ENCODE data around the gene PLPP7. TPM values are rescaled to one million over a fixed set of nuclear protein-coding genes. Genes with fewer than 3 reads are reported as not detected.
"Not testable (repeated sequence)": the region's sequence is repeated elsewhere in the genome, so short reads cannot be mapped to it uniquely, and the experiment has no call there.

PLPP7 gene
- total and polyA plus RNA-seq, 2 donors from 2014 or later: 4.0 to 5.5 TPM

DNA sequence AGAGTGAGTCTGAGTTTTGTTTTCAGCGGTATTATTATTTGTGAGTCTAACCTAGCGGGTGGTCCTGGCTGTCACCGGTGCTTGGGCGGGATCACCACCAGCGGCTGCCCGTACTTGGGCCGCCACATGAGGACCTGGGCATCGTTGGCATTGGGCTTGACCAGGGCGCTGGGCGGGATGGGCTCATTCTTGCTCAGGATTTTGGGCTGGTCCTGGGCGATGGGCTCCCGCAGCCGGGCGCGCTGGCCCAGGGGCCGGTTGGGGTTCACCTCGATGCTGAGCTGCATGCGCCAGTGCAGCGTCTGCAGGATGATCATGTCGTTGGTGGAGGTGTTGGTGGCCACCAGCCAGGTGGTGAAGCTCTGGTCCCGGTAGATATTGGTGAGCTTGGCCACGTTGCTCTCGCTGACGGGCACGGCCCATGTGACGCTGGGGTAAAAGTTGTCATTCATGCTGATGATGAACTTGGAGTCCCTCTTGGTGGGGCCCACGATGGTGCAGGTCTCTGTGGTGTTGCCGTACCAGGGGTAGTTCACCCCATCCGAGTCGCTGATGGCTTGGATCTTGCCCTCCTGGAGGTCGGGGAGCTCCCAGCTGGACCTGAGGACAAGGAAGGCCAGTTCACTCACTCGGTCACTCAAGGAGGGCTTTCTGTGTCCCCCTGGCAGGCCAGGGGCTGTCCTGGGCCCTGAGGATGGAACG, 28.6 kb upstream of the PLPP7 start:
- Histone ChIP-seq H3K27ac (ENCODE audit: low read depth in 2 of 2, low read length in 2 of 2) (no peak overlapping the region), H3K9ac (ENCODE audit: low read length in 3 of 3) (no peak overlapping the region), H3K4me1 (ENCODE audit: control insufficient read depth in 2 of 3, insufficient read depth in 2 of 3, low read depth in 1 of 3, low read length in 3 of 3) (peaks cover 0 to 2% (median 0%) of the 10 kb centered on the region in 3 donors), H3K36me3 (ENCODE audit: control insufficient read depth in 2 of 3, insufficient read depth in 3 of 3, low read length in 3 of 3) (no peaks in the 10 kb centered on the region), H3K4me3 (ENCODE audit: low read length in 3 of 3) (no peak overlapping the region), H3K27me3 (ENCODE audit: control insufficient read depth, insufficient read depth, low read length) (no peaks in the 10 kb centered on the region), H3K9me3 (ENCODE audit: control insufficient read depth in 2 of 3, insufficient read depth in 1 of 3, low read length in 3 of 3) (no peaks in the 10 kb centered on the region)
- intact Hi-C loops (cut with DNase I): no loop called here
- DNase-seq (peak in 1 of 5 donors; percentile 41), FAIRE-seq (no peak)
- TF ChIP-seq, protein P1, sequence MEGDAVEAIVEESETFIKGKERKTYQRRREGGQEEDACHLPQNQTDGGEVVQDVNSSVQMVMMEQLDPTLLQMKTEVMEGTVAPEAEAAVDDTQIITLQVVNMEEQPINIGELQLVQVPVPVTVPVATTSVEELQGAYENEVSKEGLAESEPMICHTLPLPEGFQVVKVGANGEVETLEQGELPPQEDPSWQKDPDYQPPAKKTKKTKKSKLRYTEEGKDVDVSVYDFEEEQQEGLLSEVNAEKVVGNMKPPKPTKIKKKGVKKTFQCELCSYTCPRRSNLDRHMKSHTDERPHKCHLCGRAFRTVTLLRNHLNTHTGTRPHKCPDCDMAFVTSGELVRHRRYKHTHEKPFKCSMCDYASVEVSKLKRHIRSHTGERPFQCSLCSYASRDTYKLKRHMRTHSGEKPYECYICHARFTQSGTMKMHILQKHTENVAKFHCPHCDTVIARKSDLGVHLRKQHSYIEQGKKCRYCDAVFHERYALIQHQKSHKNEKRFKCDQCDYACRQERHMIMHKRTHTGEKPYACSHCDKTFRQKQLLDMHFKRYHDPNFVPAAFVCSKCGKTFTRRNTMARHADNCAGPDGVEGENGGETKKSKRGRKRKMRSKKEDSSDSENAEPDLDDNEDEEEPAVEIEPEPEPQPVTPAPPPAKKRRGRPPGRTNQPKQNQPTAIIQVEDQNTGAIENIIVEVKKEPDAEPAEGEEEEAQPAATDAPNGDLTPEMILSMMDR (IDR thresholded peaks at IDR 0.05; ENCODE audit: borderline replicate concordance, extremely low read depth, insufficient read depth): no peak

DNA sequence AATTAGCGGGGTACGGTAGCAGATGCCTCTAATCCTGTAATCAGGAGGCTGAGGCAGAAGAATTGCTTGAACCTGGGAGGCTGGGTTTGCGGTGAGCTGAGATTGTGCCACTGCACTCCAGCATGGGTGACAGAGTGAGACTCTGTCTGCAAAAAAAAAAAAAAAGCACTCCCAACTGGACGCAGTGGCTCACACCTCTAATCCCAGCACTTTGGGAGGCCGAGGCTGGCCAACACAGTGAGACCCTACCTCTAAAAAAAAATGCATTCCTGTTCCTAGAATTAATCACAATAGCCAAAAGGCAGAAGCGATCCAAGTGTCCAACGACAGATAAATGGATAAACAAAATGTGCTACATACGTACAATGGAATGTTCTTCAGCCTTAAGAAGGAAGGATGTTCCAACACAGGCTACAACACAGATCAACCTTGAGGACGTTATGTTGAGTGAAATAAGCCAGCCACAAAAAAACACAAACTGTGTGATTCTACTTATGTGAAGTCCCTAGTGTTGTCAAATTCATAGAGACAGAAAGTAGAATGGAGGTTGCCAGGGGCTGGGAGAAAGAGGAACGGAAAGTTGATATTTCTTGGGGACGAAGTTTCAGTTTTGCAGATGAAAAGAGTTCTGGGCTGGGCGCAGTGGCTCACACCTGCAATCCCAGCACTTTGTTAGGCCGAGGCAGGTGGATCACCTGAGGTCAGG, 27.0 kb upstream of the PLPP7 start:
- DNase-seq: no peak
- H3K9me3 ChIP-seq (ENCODE audit: control insufficient read depth in 2 of 3, insufficient read depth in 1 of 3, low read length in 3 of 3): no peaks in the 10 kb centered on the region
- H3K4me1 ChIP-seq (ENCODE audit: control insufficient read depth in 2 of 3, insufficient read depth in 2 of 3, low read depth in 1 of 3, low read length in 3 of 3): peaks cover 0 to 7% (median 0%) of the 10 kb centered on the region in 3 donors
- no peak overlapping the region for H3K9ac ChIP-seq (ENCODE audit: low read length in 3 of 3)
- TF ChIP-seq, protein P1 (IDR thresholded peaks at IDR 0.05; ENCODE audit: borderline replicate concordance, extremely low read depth, insufficient read depth): no peak
- intact Hi-C loops (cut with DNase I): no loop called here
- H3K4me3 ChIP-seq (ENCODE audit: low read length in 3 of 3): no peak overlapping the region
- H3K27ac ChIP-seq (ENCODE audit: low read depth in 2 of 2, low read length in 2 of 2): no peak overlapping the region
- H3K27me3 ChIP-seq (ENCODE audit: control insufficient read depth, insufficient read depth, low read length): no peaks in the 10 kb centered on the region
- H3K36me3 ChIP-seq (ENCODE audit: control insufficient read depth in 2 of 3, insufficient read depth in 3 of 3, low read length in 3 of 3): no peaks in the 10 kb centered on the region
- FAIRE-seq: no peak

DNA sequence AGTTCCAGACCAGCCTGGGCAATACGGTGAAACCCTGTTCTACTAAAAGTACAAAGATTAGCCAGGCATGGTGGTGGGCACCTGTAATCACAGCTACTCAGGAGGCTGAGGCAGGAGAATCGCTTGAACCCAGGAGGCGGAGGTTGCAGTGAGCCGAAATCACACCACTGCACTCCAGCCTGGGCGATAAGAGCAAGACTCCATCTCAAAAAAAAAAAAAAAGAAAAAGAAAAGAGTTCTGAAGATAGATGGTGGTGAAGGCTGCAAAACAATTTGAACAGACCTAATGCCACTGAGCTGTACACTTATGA, 26.5 kb upstream of the PLPP7 start:
- intact Hi-C loops (cut with DNase I); DNase-seq; H3K4me1 ChIP-seq (ENCODE audit: control insufficient read depth in 2 of 3, insufficient read depth in 2 of 3, low read depth in 1 of 3, low read length in 3 of 3); H3K9ac ChIP-seq (ENCODE audit: low read length in 3 of 3); H3K36me3 ChIP-seq (ENCODE audit: control insufficient read depth in 2 of 3, insufficient read depth in 3 of 3, low read length in 3 of 3); H3K27ac ChIP-seq (ENCODE audit: low read depth in 2 of 2, low read length in 2 of 2); H3K4me3 ChIP-seq (ENCODE audit: low read length in 3 of 3); FAIRE-seq; H3K9me3 ChIP-seq (ENCODE audit: control insufficient read depth in 2 of 3, insufficient read depth in 1 of 3, low read length in 3 of 3); H3K27me3 ChIP-seq (ENCODE audit: control insufficient read depth, insufficient read depth, low read length): not testable (repeated sequence)

DNA sequence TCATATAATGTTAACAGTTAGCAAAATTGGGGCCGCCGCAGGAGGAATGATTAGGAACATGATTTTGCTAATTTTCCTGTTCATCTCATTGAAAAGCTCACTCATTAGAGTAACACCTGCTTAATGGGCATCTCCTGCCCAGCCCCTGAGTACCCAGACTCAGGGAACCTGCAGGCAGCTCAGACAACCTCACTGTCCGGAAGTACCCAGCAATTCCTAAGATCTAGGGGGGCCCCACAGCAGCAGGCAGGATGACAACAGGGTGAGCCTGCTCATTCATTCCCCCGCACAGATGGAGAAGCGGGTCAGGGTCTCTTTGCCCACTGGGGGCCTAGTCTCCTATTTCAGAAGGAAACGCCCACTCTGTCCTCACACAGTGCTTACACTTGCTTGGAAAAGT, 25.8 kb upstream of the PLPP7 start:
- intact Hi-C loops (cut with DNase I): no loop called here
- H3K4me3 ChIP-seq (ENCODE audit: low read length in 3 of 3): no peak overlapping the region
- no peak for FAIRE-seq
- TF ChIP-seq, protein P1 (IDR thresholded peaks at IDR 0.05; ENCODE audit: borderline replicate concordance, extremely low read depth, insufficient read depth): no peak
- no peaks in the 10 kb centered on the region for H3K27me3 ChIP-seq (ENCODE audit: control insufficient read depth, insufficient read depth, low read length)
- H3K4me1 ChIP-seq (ENCODE audit: control insufficient read depth in 2 of 3, insufficient read depth in 2 of 3, low read depth in 1 of 3, low read length in 3 of 3): peaks cover 0 to 7% (median 0%) of the 10 kb centered on the region in 3 donors
- no peak overlapping the region for H3K9ac ChIP-seq (ENCODE audit: low read length in 3 of 3)
- no peak for DNase-seq
- no peaks in the 10 kb centered on the region for H3K36me3 ChIP-seq (ENCODE audit: control insufficient read depth in 2 of 3, insufficient read depth in 3 of 3, low read length in 3 of 3)
- H3K27ac ChIP-seq (ENCODE audit: low read depth in 2 of 2, low read length in 2 of 2): no peak overlapping the region
- H3K9me3 ChIP-seq (ENCODE audit: control insufficient read depth in 2 of 3, insufficient read depth in 1 of 3, low read length in 3 of 3): no peaks in the 10 kb centered on the region
